CD4-positive, alpha-beta T cell treated with Interleukin-17A for 1 hour (primary cell): Measurements from ENCODE around the gene RPS3A.
A peak's percentile ranks its signal among the peaks of the same experiment; 100 is the strongest.
"Not testable (repeated sequence)": the region's sequence is repeated elsewhere in the genome, so short reads cannot be mapped to it uniquely, and the experiment has no call there.

Experiments used
- DNase-seq: peaks from one replicate; pipeline ENCODE4 v3.0.0-alpha.2; 2020

RPS3A gene

DNA sequence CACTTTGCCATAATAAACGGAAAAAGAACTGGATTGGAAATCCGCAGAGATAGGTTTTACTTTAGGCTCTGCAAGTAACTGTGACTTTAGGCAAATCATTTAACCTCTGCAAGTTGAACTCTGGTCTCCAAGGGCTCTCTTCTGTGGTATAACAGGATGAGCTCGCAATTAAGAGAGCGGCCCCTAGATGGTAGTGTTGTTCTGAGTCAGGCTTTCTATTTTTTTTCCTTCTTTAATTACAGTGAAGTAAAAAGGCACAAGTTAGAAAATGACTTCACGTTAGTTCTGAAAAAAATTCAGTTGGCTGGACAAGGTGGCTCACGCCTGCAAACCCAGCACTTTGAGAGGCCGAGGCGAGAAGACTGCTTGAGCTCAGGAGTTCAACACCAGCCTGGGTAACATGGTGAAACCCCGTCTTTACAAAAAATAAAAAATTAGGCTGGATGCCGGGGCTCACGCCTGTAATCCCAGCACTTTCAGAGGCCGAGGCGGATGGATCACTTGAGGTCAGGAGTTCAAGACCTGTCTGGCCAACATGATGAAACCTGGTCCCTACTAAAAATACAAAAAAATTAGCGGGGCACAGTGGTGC lies 18.0 kb downstream of the RPS3A start:
- peak; percentile 58 for DNase-seq

GRCh38 chr4:151129796-151130195 lies 30.4 kb downstream of the RPS3A start:
- no peak for DNase-seq

GRCh38 chr4:151133311-151133710 lies 33.9 kb downstream of the RPS3A start:
- DNase-seq = no peak

GRCh38 chr4:151136048-151136447 lies 36.6 kb downstream of the RPS3A start:
- DNase-seq = not testable (repeated sequence)

- DNase-seq = no peak
These were observed 40.4 kb downstream of the RPS3A start for GRCh38 chr4:151139814-151140213.

- DNase-seq = no peak
These were observed 43.3 kb downstream of the RPS3A start for GRCh38 chr4:151142758-151143157.

DNA sequence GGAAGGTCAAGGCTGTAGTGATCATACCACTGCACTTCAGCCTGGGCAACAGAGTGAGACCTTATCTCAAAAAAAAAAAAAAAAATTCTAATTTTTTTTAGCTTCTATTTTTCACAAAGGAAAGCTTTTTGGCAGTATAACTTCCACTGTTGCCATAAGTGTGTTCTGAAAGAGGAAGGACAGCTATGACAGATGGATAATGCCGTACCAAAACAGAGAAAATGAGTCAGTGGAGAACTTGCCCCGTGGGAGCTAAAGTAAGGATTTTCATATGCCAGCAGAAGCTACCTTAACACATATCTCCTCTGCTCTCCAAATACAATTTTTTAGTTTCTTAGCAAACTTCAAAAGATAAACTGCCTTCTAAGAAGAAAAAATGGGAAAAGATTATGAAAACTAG lies 43.7 kb downstream of the RPS3A start:
- DNase-seq = no peak

DNA sequence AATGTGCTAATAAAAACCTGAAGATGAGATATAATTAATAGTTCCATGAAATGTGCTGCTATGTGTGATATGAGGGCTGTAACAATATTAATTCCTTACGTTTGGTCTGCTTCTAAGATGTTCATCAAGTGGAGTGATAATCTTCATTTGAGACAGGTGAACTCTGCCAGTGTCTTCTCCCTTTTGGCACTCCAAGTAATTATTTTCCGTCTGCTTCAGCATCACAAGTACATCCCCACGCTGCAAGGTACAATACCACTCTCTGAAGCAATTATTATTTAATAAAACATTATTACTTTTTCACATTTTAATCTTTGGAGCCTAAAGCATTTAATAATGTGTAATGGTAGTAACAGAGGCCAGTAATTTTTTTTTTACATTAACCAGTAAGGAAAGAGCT lies 44.4 kb downstream of the RPS3A start:
- no peak for DNase-seq

DNA sequence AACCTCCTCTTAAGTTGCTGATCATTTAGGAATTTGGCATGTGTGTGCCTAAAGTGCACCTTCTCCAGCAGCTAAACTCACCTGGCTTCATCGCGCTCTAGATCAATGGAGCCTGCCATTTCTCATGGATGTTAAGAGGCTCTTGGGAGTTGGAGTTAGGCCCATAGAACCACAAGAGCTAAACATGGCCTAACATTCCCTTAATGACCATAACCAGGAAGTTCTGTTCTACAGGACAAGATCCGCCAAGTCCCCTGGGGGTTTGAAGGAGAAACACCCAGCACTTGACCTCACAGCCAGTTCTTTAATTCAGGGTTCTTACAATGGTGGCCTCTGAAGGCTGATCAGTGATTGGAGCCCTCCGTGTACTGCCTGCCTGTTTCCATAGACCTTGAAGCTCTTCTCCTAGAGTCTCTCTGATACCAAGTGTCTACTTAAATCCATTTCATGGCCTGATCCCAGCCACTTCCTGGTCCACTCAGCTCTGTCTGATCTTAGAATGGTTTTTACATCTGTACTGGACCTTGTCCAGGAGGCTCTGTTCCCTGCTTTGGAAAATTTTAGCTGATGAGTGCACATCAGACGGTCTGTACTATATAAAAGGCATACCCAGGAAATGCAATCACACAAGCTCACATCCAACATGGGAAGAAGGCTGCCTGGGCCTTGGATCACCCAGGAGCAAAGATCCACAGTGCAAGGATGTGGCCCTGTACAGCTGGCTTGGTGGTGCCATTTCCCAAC lies 45.1 kb downstream of the RPS3A start:
- no peak for DNase-seq

DNA sequence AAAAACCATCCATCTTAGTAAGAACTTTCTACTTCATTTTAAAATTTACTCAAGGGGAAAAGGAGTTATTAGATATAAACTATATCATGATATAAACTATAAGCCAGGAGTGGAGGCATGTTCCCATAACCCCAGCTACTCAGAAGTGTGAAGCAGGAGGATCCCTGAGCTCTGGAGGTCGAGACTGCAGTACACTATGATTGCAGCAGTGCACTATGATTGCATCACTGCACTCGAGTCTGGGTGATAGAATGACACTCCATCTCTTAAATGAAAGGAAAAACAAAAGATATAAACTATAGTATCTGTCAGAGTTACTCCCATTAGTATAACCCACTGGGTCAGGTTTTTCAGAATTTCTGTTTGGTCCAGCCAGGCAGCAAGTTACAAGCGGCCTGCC lies 47.6 kb downstream of the RPS3A start:
- DNase-seq = no peak

DNA sequence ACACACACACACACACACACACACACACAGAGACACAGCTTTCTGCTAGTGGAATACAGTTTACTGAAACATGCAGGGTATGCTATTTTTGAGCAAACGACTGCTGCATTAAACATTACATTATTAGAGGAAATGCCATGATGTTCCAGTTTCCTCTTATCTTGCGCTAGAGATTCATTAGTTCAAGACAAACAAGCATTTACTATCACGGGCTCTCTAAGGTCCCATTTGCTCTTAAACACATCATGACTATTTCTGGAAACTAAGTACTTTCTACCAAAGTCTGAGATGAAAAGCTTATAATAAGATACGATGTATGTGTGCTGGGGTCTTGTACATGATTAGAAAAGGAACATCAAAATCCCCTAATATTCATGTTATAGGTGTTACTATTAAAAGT lies 48.8 kb downstream of the RPS3A start:
- no peak for DNase-seq

DNA sequence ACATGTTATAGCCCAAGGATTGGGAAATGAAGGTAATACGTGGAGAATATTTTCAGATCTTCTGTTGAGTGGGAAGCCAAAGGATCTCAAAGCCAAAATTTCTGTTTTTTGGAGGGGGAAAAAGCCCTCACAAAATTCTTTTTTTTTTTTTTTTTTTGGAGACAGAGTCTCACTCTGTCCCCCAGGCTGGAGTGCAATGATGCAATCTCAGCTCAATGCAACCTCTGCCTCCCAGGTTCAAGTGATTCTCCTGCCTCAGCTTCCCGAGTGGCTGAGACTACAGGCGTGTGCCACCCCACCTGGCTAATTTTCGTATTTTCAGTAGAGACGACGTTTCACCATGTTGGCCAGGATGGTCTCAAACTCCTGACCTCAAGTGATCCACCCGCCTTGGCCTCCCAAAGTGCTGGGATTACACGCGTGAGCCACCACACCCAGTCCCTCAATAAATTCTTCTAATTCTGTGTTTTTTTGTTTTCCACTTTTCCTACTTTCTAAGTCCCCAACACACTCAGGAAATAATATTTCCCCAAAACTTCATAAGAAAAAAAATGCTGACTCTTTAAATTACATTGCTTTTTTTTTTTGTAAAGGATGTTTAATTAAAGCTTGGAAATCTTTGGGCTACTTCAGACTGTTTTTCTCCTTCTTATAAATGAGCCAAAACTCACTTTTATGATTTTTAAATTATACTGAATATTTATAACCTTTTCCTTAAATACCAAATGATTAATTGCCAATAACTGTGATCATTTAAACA lies 51.6 kb downstream of the RPS3A start:
- no peak for DNase-seq

DNA sequence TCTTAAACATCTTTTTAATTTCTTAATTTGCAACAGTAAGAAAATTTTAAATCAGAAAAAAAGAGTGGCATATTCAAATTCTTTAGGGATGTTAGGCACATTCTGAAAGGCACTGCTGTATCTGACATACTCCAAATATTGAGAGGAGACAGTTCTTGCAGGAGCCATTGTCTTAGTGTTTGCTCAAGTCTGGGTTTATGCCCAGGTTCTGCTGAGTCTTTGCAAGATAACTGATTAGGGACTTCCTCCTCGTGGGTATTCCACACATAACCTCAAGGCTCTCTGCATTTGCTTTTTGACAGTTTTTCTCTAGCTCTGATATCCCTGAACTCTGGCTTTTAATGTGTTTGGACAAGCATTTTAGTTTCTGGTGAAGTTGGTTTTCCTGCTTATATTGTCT lies 52.6 kb downstream of the RPS3A start:
- DNase-seq = no peak

DNA sequence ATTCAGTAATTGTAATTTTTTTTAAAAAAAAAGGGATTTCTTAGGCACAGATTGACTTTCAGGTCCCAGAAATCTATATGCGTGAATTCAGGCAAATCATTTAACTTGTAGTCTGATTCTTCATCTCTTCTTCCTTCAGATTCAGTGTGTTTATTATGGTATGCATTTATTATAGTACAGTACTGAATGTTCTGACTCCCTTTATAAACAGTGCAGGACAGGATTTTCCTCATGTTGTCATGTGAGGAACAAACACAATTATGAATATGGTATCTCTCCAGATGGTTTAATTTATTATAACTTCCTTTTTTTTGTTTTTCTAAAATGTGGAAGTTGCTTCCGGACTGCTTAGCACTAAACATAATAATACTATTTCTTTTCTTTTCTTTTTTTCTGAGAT lies 54.2 kb downstream of the RPS3A start:
- DNase-seq = no peak
